Calu3 (cell line): ENCODE data around the gene PI16. TPM values are rescaled to one million over a fixed set of nuclear protein-coding genes. Genes with fewer than 3 reads are reported as not detected.

Source experiments
- BruUV-seq: library from RNA; stranded (reverse); fragments of 400-500 nt; replicated peaks from 2 replicates; lab custom pipeline; 2021; lab: Mats Ljungman, UMichigan
- CTCF ChIA-PET: fragments of 300-600 bp; sonication (Branson Sonifier 250); formaldehyde crosslinking; loops from one replicate; lab custom pipeline; 2022; ENCODE audit warnings: antibody characterized with exemption; lab: Charles Lee
- DNase-seq: peaks from one replicate; pipeline ENCODE4 v3.0.0; 2022
- H3K27ac Mint-ChIP-seq: one replicate; pipeline ENCODE4 v1.8.0; 2022; ENCODE audit warnings: mixed read lengths; ENCODE audit not compliant: unreplicated experiment
- H3K27me3 Mint-ChIP-seq: one replicate; pipeline ENCODE4 v1.8.0; 2022; ENCODE audit warnings: mixed read lengths; ENCODE audit not compliant: unreplicated experiment
- H3K36me3 Mint-ChIP-seq: one replicate; pipeline ENCODE4 v1.8.0; 2022; ENCODE audit warnings: mild to moderate bottlenecking, moderate library complexity, mixed read lengths; ENCODE audit not compliant: insufficient read depth, unreplicated experiment
- H3K4me1 Mint-ChIP-seq: one replicate; pipeline ENCODE4 v1.8.0; 2022; ENCODE audit warnings: mild to moderate bottlenecking, low read depth, mixed read lengths; ENCODE audit not compliant: unreplicated experiment
- H3K4me3 Mint-ChIP-seq: one replicate; pipeline ENCODE4 v1.8.0; 2022; ENCODE audit warnings: mild to moderate bottlenecking, low read depth, moderate library complexity, mixed read lengths; ENCODE audit not compliant: unreplicated experiment
- H3K9me3 Mint-ChIP-seq: one replicate; pipeline ENCODE4 v1.8.0; 2022; ENCODE audit warnings: low read depth, mixed read lengths; ENCODE audit not compliant: unreplicated experiment
- intact Hi-C: fragments of 100-400 bp; cut with micrococcal nuclease; formaldehyde crosslinking; loops from one replicate; pipeline ENCODE4 v1.10.0; 2022; ENCODE audit not compliant: unreplicated experiment
- total RNA-seq: library from RNA; stranded (reverse); gene quantifications from 2 replicates; pipeline ENCODE4 v1.2.3, GENCODE V29; 2022
- TF ChIP-seq, protein P1 (sequence below): fragments of 200-600 bp; IDR thresholded peaks from one replicate; pipeline ENCODE4 v1.8.0; 2022; ENCODE audit warnings: antibody characterized with exemption; ENCODE audit not compliant: unreplicated experiment

PI16 gene
- total RNA-seq, 1 experiment from 2014 or later = 0.17 TPM

DNA sequence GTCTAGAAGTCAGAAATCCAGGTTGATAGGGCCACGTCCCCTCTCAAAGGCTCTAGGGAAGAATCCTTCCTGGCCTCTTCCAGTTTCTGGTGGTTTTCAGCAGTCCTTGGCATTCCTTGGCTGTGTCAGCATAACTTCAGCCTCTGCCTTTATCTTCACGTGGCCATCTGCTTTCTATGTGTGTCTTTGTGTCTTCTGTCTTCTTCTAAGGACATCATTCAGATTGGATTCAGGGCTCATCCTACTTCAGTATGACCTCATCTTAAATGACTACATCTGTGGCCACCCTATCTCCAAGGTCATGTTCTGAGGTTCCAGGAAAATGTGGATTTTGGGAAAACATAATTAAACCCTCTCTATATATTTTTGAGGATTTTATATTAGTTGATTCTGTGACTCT, 45.8 kb upstream of the PI16 start:
- H3K36me3 Mint-ChIP-seq = peaks cover 2% of the 10 kb centered on the region
- no peak overlapping the region for H3K27ac Mint-ChIP-seq
- BruUV-seq = no TSS peak
- intact Hi-C loops = no loop called here
- DNase-seq = no peak
- H3K9me3 Mint-ChIP-seq = no peaks in the 10 kb centered on the region
- CTCF ChIA-PET = no interaction called here
- H3K4me3 Mint-ChIP-seq = no peak overlapping the region
- H3K4me1 Mint-ChIP-seq = peaks cover 29% of the 10 kb centered on the region
- TF ChIP-seq, protein P1, sequence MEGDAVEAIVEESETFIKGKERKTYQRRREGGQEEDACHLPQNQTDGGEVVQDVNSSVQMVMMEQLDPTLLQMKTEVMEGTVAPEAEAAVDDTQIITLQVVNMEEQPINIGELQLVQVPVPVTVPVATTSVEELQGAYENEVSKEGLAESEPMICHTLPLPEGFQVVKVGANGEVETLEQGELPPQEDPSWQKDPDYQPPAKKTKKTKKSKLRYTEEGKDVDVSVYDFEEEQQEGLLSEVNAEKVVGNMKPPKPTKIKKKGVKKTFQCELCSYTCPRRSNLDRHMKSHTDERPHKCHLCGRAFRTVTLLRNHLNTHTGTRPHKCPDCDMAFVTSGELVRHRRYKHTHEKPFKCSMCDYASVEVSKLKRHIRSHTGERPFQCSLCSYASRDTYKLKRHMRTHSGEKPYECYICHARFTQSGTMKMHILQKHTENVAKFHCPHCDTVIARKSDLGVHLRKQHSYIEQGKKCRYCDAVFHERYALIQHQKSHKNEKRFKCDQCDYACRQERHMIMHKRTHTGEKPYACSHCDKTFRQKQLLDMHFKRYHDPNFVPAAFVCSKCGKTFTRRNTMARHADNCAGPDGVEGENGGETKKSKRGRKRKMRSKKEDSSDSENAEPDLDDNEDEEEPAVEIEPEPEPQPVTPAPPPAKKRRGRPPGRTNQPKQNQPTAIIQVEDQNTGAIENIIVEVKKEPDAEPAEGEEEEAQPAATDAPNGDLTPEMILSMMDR = no peak
- no peaks in the 10 kb centered on the region for H3K27me3 Mint-ChIP-seq

DNA sequence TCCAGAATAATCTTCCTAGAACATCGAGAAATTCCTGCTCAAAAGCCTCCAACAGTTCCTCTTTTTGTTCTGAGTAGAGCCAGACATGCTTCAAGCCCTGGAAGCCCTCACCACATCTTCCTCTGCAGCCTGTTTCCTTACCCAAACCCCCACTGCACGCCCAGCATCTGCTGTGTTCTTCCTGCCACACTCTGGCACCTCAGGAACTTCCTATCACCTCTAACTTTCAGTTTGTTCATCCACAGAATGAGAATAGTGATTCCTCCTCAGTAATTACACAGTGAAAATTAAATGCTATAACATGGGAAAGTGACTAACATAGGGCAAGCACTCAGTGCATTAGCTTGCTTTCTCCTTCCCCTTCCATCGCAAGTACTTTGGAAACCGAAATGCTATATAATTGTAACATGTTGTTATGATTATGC, 42.5 kb upstream of the PI16 start:
- Mint-ChIP-seq H3K27ac (no peak overlapping the region), H3K27me3 (no peaks in the 10 kb centered on the region), H3K9me3 (no peaks in the 10 kb centered on the region), H3K36me3 (peaks cover 18% of the 10 kb centered on the region), H3K4me1 (peaks cover 54% of the 10 kb centered on the region), H3K4me3 (no peak overlapping the region)
- no peak for DNase-seq
- BruUV-seq = no TSS peak
- TF ChIP-seq, protein P1 = no peak
- intact Hi-C loops = loop anchor here (10.0 kb wide), 2 partner anchors 73 to 263 kb away; partner anchors contain the start of genes MTCH1 and PIM1
- CTCF ChIA-PET = interaction anchor here (0.6 kb wide), 1 partner anchor 70 kb away, joined by 4 read pairs; no protein-coding TSS in a partner anchor

DNA sequence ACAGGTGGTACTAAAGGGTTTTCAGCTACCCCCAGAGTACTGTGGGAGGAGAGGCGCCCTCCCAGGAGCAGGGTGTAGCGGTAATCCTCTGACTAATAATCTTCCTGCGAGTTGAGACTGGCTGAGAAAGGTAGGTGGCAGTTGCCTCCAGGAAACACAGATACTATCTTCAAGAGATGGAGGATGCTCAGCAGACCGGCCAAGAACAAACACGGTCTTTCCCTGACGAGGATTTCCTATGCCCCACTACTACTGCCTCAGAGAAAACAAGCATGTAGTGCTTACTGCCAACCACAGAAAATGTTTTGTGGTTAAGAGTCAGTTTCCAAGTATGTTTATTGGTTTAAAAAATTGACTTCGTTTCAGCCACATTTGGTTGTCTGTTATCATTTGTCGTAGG, 42.0 kb upstream of the PI16 start:
- TF ChIP-seq, protein P1 = no peak
- Mint-ChIP-seq H3K36me3 (peaks cover 22% of the 10 kb centered on the region), H3K9me3 (no peaks in the 10 kb centered on the region), H3K4me1 (peaks cover 51% of the 10 kb centered on the region), H3K27ac (peak overlapping the region; percentile 28), H3K4me3 (no peak overlapping the region), H3K27me3 (no peaks in the 10 kb centered on the region)
- CTCF ChIA-PET = interaction anchor here (0.6 kb wide), 1 partner anchor 69 kb away, joined by 4 read pairs; no protein-coding TSS in a partner anchor
- intact Hi-C loops = loop anchor here (10.0 kb wide), 2 partner anchors 72 to 262 kb away; partner anchors contain the start of genes MTCH1 and PIM1
- no peak for DNase-seq
- BruUV-seq = no TSS peak

DNA sequence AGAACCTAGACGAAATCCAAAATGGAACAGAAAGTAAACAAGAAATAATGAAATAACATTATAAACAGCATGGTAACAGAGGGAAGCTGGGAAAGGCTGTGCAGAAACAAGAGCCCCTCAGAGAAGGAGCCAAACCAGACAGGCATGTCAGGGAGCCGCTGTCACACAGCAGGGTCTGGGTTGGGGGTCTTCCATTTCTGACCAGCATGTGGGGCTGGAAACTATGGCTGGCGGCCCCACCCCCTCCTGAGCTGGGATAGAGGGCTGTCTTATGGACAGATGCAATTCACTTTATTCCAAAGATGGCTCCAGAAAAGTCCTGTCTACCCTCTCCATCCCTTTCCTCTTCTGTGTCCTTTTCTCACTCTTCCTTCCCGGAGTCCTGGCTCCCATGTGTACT, 41.5 kb upstream of the PI16 start:
- CTCF ChIA-PET = interaction anchor here (1.1 to 2.7 kb wide), 3 partner anchors 24 to 137 kb away, joined by 4 to 58 read pairs (median 10); no protein-coding TSS in a partner anchor
- TF ChIP-seq, protein P1 = no peak
- Mint-ChIP-seq H3K36me3 (peaks cover 25% of the 10 kb centered on the region), H3K9me3 (no peaks in the 10 kb centered on the region), H3K4me3 (no peak overlapping the region), H3K4me1 (peaks cover 51% of the 10 kb centered on the region), H3K27me3 (no peaks in the 10 kb centered on the region), H3K27ac (peak overlapping the region; percentile 28)
- intact Hi-C loops = loop anchor here (10.0 kb wide), 2 partner anchors 72 to 262 kb away; partner anchors contain the start of genes MTCH1 and PIM1
- BruUV-seq = no TSS peak
- DNase-seq = no peak
